H1 (cell line): Measurements from ENCODE around the gene KDM8. TPM values are rescaled to one million over a fixed set of nuclear protein-coding genes. Genes with fewer than 3 reads are reported as not detected.

Experiments used
- CTCF ChIA-PET: fragments of 300-600 bp; sonication (Branson Sonifier 250); formaldehyde crosslinking; loops from one replicate; lab custom pipeline; 2021; ENCODE audit not compliant: partially characterized antibody; lab: Charles Lee
- POLR2A ChIA-PET: fragments of 300-600 bp; sonication (Branson Sonifier 250); formaldehyde crosslinking; loops from one replicate; lab custom pipeline; 2021; ENCODE audit warnings: inconsistent platforms; ENCODE audit not compliant: partially characterized antibody; lab: Charles Lee
- DNase-seq, 2 experiments: peaks; one replicate each; pipeline versions ENCODE4 v3.0.0 to v3.0.0-alpha.2; 2010 to 2022; ENCODE audit warnings: low spot score in 2 of 2, low read depth in 1 of 2, mixed read lengths in 1 of 2
- FAIRE-seq: peaks from 2 replicates; lab custom pipeline; 2011; peaks lifted over from hg19 to GRCh38; lab: Jason Lieb, UNC
- H2AFZ ChIP-seq: 2 replicates; pipeline ENCODE4 v1.8.1; 2012; ENCODE audit warnings: low read length, inconsistent platforms
- H2AK5ac ChIP-seq: 2 replicates; pipeline ENCODE4 v1.6.1; 2013; ENCODE audit warnings: low read depth, low read length
- H2BK120ac ChIP-seq: replicated peaks from 2 replicates; pipeline ENCODE3; 2013; ENCODE audit warnings: low read depth, low read length, inconsistent platforms
- H2BK12ac ChIP-seq: 2 replicates; pipeline ENCODE4 v1.6.1; 2013; ENCODE audit warnings: low read depth, low read length
- H2BK15ac ChIP-seq: 2 replicates; pipeline ENCODE4 v1.6.1; 2013; ENCODE audit warnings: low read length
- H2BK20ac ChIP-seq: 2 replicates; pipeline ENCODE4 v1.6.1; 2013; ENCODE audit warnings: low read length
- H2BK5ac ChIP-seq: 2 replicates; pipeline ENCODE4 v1.6.1; 2013; ENCODE audit warnings: low read depth, low read length
- H3K14ac ChIP-seq: 2 replicates; pipeline ENCODE4 v1.6.1; 2013; ENCODE audit warnings: inconsistent platforms; ENCODE audit not compliant: insufficient read length
- H3K18ac ChIP-seq: 2 replicates; pipeline ENCODE4 v1.6.1; 2013; ENCODE audit warnings: low read length; ENCODE audit errors: extremely low read depth
- H3K23ac ChIP-seq: 2 replicates; pipeline ENCODE4 v1.6.1; 2013; ENCODE audit warnings: inconsistent platforms; ENCODE audit not compliant: insufficient read length
- H3K23me2 ChIP-seq: 2 replicates; pipeline ENCODE4 v1.6.1; 2013; ENCODE audit warnings: low read depth, low read length
- H3K27ac ChIP-seq: 2 replicates; pipeline ENCODE4 v1.6.1; 2011; ENCODE audit warnings: low read depth, low read length, inconsistent platforms
- H3K27me3 ChIP-seq, 4 experiments: replicated peaks in 1 of 4; 1 replicate in 1 of 4; 2 replicates in 3 of 4; pipeline versions ENCODE4 v1.6.1 to v1.8.1; 2011 to 2013; ENCODE audit warnings: low read length in 3 of 4, mild to moderate bottlenecking in 3 of 4, inconsistent platforms in 2 of 4, mixed read lengths in 2 of 4, moderate library complexity in 1 of 4; ENCODE audit not compliant: control insufficient read depth in 3 of 4, insufficient read depth in 3 of 4; ENCODE audit errors: extremely low read depth in 1 of 4
- H3K36me3 ChIP-seq, 4 experiments: 2 replicates each; pipeline versions ENCODE4 v1.6.1 to v1.8.1; 2011 to 2013; ENCODE audit warnings: mild to moderate bottlenecking in 4 of 4, low read length in 3 of 4, moderate library complexity in 2 of 4, control low read depth in 1 of 4, inconsistent platforms in 1 of 4; ENCODE audit not compliant: insufficient read depth in 4 of 4, control insufficient read depth in 2 of 4
- H3K4ac ChIP-seq: replicated peaks from 2 replicates; pipeline ENCODE3; 2013; ENCODE audit warnings: low read length, low read depth, mixed read lengths, inconsistent platforms; ENCODE audit not compliant: insufficient read length
- H3K4me1 ChIP-seq, 4 experiments: replicated peaks in 1 of 4; 1 replicate in 1 of 4; 2 replicates in 3 of 4; pipeline versions ENCODE4 v1.6.1 to v1.8.1; 2011 to 2013; ENCODE audit warnings: low read length in 3 of 4, inconsistent platforms in 2 of 4, mixed read lengths in 1 of 4; ENCODE audit not compliant: insufficient read depth in 4 of 4, control insufficient read depth in 3 of 4
- H3K4me2 ChIP-seq, 2 experiments: 2 replicates each; pipeline versions ENCODE4 v1.6.1 to v1.8.1; 2011 to 2013; ENCODE audit warnings: low read depth in 2 of 2, low read length in 2 of 2, control low read depth in 1 of 2, inconsistent platforms in 1 of 2, mild to moderate bottlenecking in 1 of 2; ENCODE audit not compliant: insufficient read depth in 1 of 2
- H3K4me3 ChIP-seq, 4 experiments: fragments of 200-600, 300-600 bp in 1 of 4; sonication (generic), shearing (Covaris generic), sonication (Bioruptor Twin) in 1 of 4; 2 replicates each; pipeline versions ENCODE4 v1.5.1 to v1.8.1; 2011 to 2016; ENCODE audit warnings: low read length in 4 of 4, low read depth in 3 of 4, control low read depth in 2 of 4, inconsistent platforms in 2 of 4, mild to moderate bottlenecking in 2 of 4, mixed read lengths in 1 of 4, moderate library complexity in 1 of 4; ENCODE audit not compliant: insufficient read depth in 2 of 4; ENCODE audit errors: extremely low read depth in 1 of 4
- H3K56ac ChIP-seq: replicated peaks from 2 replicates; pipeline ENCODE3; 2013; ENCODE audit warnings: low read depth, mild to moderate bottlenecking, mixed read lengths, low read length, inconsistent platforms; ENCODE audit not compliant: insufficient read length
- H3K79me1 ChIP-seq: 2 replicates; pipeline ENCODE4 v1.6.1; 2013; ENCODE audit warnings: low read depth, low read length, control low read depth
- H3K79me2 ChIP-seq, 2 experiments: 2 replicates each; pipeline versions ENCODE4 v1.6.1 to v1.8.1; 2012 to 2013; ENCODE audit warnings: low read length in 2 of 2, mild to moderate bottlenecking in 2 of 2, inconsistent platforms in 1 of 2; ENCODE audit not compliant: insufficient read depth in 2 of 2, control insufficient read depth in 1 of 2
- H3K9ac ChIP-seq, 4 experiments: replicated peaks in 1 of 4; 1 replicate in 1 of 4; 2 replicates in 3 of 4; pipeline versions ENCODE4 v1.6.1 to v1.8.1; 2011 to 2013; ENCODE audit warnings: low read depth in 3 of 4, low read length in 3 of 4, control low read depth in 2 of 4, mild to moderate bottlenecking in 2 of 4, moderate library complexity in 2 of 4, inconsistent platforms in 1 of 4; ENCODE audit errors: extremely low read depth in 1 of 4
- H3K9me3 ChIP-seq, 2 experiments: 2 replicates each; pipeline versions ENCODE4 v1.6.1 to v1.8.1; 2012 to 2013; ENCODE audit warnings: mild to moderate bottlenecking in 2 of 2, moderate library complexity in 2 of 2, control low read depth in 1 of 2, inconsistent platforms in 1 of 2, low read depth in 1 of 2, low read length in 1 of 2, mixed read lengths in 1 of 2; ENCODE audit not compliant: insufficient read depth in 2 of 2
- H4K20me1 ChIP-seq, 2 experiments: replicated peaks in 1 of 2; 2 replicates each; pipeline versions ENCODE3 to v1.8.1; 2011 to 2013; ENCODE audit warnings: inconsistent platforms in 2 of 2, low read length in 2 of 2, mild to moderate bottlenecking in 1 of 2; ENCODE audit not compliant: insufficient read depth in 2 of 2, control insufficient read depth in 1 of 2
- H4K5ac ChIP-seq: 2 replicates; pipeline ENCODE4 v1.6.1; 2013; ENCODE audit warnings: low read length, low read depth, mixed read lengths, inconsistent platforms; ENCODE audit not compliant: insufficient read length
- H4K8ac ChIP-seq: 2 replicates; pipeline ENCODE4 v1.8.0; 2013; ENCODE audit warnings: mild to moderate bottlenecking, moderate library complexity, low read length, inconsistent platforms; ENCODE audit not compliant: insufficient read depth; ENCODE audit errors: extremely low read depth
- H4K91ac ChIP-seq: replicated peaks from 2 replicates; pipeline ENCODE3; 2013; ENCODE audit warnings: low read length, mixed read lengths, inconsistent platforms; ENCODE audit not compliant: insufficient read length
- BRCA1 ChIP-seq: IDR thresholded peaks from 2 replicates; pipeline ENCODE4 v1.6.1; 2012; ENCODE audit warnings: low read depth, low read length, improper control_type of control experiment
- CBX8 ChIP-seq: fragments of 300-800, 300-1000 bp; sonication (generic); IDR thresholded peaks from 2 replicates; pipeline ENCODE4 v1.7.1; 2016; ENCODE audit warnings: low read depth, low read length, borderline replicate concordance
- CHD1 ChIP-seq: IDR thresholded peaks from 2 replicates; pipeline ENCODE4 v1.6.1; 2012; ENCODE audit warnings: low read depth, low read length, improper control_type of control experiment
- EGR1 ChIP-seq: IDR thresholded peaks from 2 replicates; pipeline ENCODE4 v1.6.1; 2011; ENCODE audit warnings: low read depth, low read length, borderline replicate concordance
- FOSL1 ChIP-seq: IDR thresholded peaks from 2 replicates; pipeline ENCODE4 v1.6.1; 2011; ENCODE audit warnings: mild to moderate bottlenecking, low read depth, low read length, moderate library complexity; ENCODE audit not compliant: insufficient read depth
- HDAC2 ChIP-seq, 2 experiments: fragments of 300-600 bp in 1 of 2; sonication (generic) in 1 of 2; IDR thresholded peaks; 2 replicates each; pipeline ENCODE4 v1.6.1; 2011 to 2012; ENCODE audit warnings: low read depth in 2 of 2, low read length in 2 of 2, mild to moderate bottlenecking in 2 of 2, moderate library complexity in 2 of 2, borderline replicate concordance in 1 of 2, inconsistent platforms in 1 of 2
- KDM4A ChIP-seq: IDR thresholded peaks from one replicate; pipeline ENCODE4 v1.7.1; 2012; ENCODE audit warnings: low read depth, mild to moderate bottlenecking, moderate library complexity, low read length, inconsistent platforms; ENCODE audit not compliant: severe bottlenecking
- KDM5A ChIP-seq: fragments of 200-600 bp; IDR thresholded peaks from 2 replicates; pipeline ENCODE4 v1.7.1; 2012; ENCODE audit warnings: mild to moderate bottlenecking, low read length, inconsistent platforms, mixed read lengths
- POLR2A ChIP-seq, 2 experiments: IDR thresholded peaks; 1 replicate in 1 of 2; 2 replicates in 1 of 2; pipeline ENCODE4 v1.6.1; 2011; ENCODE audit warnings: low read depth in 2 of 2, low read length in 2 of 2, mild to moderate bottlenecking in 2 of 2; ENCODE audit errors: control extremely low read depth in 1 of 2
- SAP30 ChIP-seq: fragments of 300-600 bp; sonication (generic); IDR thresholded peaks from 2 replicates; pipeline ENCODE4 v1.7.1; 2012; ENCODE audit warnings: low read length, moderate library complexity, mild to moderate bottlenecking, inconsistent platforms; ENCODE audit not compliant: insufficient read depth, insufficient replicate concordance
- SP2 ChIP-seq: IDR thresholded peaks from 2 replicates; pipeline ENCODE4 v1.6.1; 2012; ENCODE audit warnings: mild to moderate bottlenecking, low read length, inconsistent platforms
- TAF7 ChIP-seq: optimal IDR thresholded peaks from 2 replicates; pipeline ENCODE3; 2011; ENCODE audit warnings: low read depth, mild to moderate bottlenecking, inconsistent platforms, low read length, moderate library complexity, borderline replicate concordance
- TCF12 ChIP-seq: IDR thresholded peaks from 2 replicates; pipeline ENCODE4 v1.6.1; 2011; ENCODE audit warnings: low read depth, mild to moderate bottlenecking, low read length
- TEAD4 ChIP-seq: IDR thresholded peaks from 2 replicates; pipeline ENCODE4 v1.6.1; 2012; ENCODE audit warnings: low read depth, low read length, inconsistent platforms, mixed read lengths
- whole genome bisulfite sequencing, 2 experiments: shearing (Covaris generic) in 1 of 2; methylation state at CpG; one replicate each; pipeline versions ENCODE4 v1.1.6 to v1.1.7; 2013 to 2015; ENCODE audit warnings: low lambda C conversion rate in 2 of 2, mixed read lengths in 2 of 2, inconsistent platforms in 1 of 2, low coverage in 1 of 2, missing lambda C conversion rate in 1 of 2; ENCODE audit not compliant: insufficient replicate concordance in 2 of 2, insufficient coverage in 1 of 2, insufficient read length in 1 of 2; ENCODE audit errors: extremely low coverage in 1 of 2, missing lambda C conversion rate in 1 of 2; 5-methylcytosine and 5-hydroxymethylcytosine counted together
- polyA plus RNA-seq, 7 experiments: library from polyadenylated mRNA; depleted of rRNA in 3 of 7; stranded (reverse) in 5 of 7; unstranded in 2 of 7; fragments of >200 nt in 5 of 7; fragments of 200-250 nt in 2 of 7; gene quantifications; 1 replicate in 5 of 7; 2 replicates in 1 of 7; 4 replicates in 1 of 7; pipeline versions ENCODE4 v1.2.1 to v1.2.3, GENCODE V29; 2011 to 2013; ENCODE audit warnings: missing spikeins in 2 of 7, mixed read lengths in 2 of 7
- total RNA-seq: library from RNA; stranded (reverse); fragmentation: NEBNext Ultra II Directional; extraction: Animal tissue kit (Norgen Biotek cat#: 25700); gene quantifications from 2 replicates; pipeline ENCODE4 v1.2.1, GENCODE V29; 2021

Gene KDM8
- total and polyA plus RNA-seq, 2 of the 8 experiments (the other 6 are each of a cell fraction or from before 2014, with no cell fraction given) = 10.3 to 12.8 TPM

GRCh38 chr16:27208081-27208680 is 4.9 kb downstream of the KDM8 start:
- H3K36me3 ChIP-seq = peaks cover 0 to 9% (median 2%) of the 10 kb centered on the region in 4 experiments; a peak in 4 of 8 replicates
- H4K5ac ChIP-seq = no peak overlapping the region
- H3K79me2 ChIP-seq = peaks cover 0 to 7% of the 10 kb centered on the region in 2 experiments; a peak in 1 of 4 replicates
- no peak overlapping the region for H3K18ac ChIP-seq
- no peak overlapping the region for H3K14ac ChIP-seq
- no peak overlapping the region for H2BK20ac ChIP-seq
- H3K4me1 ChIP-seq = no peaks in the 10 kb centered on the region; a peak in 1 of 7 replicates
- H3K23ac ChIP-seq = no peak overlapping the region
- H2AK5ac ChIP-seq = no peak overlapping the region
- H3K27ac ChIP-seq = no peak overlapping the region
- H3K4me3 ChIP-seq = no peak overlapping the region
- FAIRE-seq = no peak
- CTCF ChIA-PET = no interaction called here
- H3K79me1 ChIP-seq = no peaks in the 10 kb centered on the region
- H4K91ac ChIP-seq = no peak overlapping the region
- no peak overlapping the region for H2BK5ac ChIP-seq
- no peak overlapping the region for H3K4ac ChIP-seq
- no peaks in the 10 kb centered on the region for H3K9me3 ChIP-seq
- H2BK15ac ChIP-seq = no peak overlapping the region
- no peak overlapping the region; the same call in 1 of the 2 replicates for H4K8ac ChIP-seq
- H2AFZ ChIP-seq = no peak overlapping the region
- no peak overlapping the region for H3K4me2 ChIP-seq
- no peaks in the 10 kb centered on the region; the same call in 1 of the 2 replicates for H3K23me2 ChIP-seq
- no peak overlapping the region for H3K9ac ChIP-seq
- H3K27me3 ChIP-seq = no peaks in the 10 kb centered on the region
- H3K56ac ChIP-seq = no peak overlapping the region
- DNase-seq = no peak
- POLR2A ChIA-PET = interaction anchor here (1.1 kb wide), 1 partner anchor 9 kb away, joined by 3 read pairs; no protein-coding TSS in a partner anchor
- 89% methylated on average over 8 of the region's 8 CpGs; no CpG with 5 or more reads in 1 of the 2 experiments for WGBS, 2 experiments
- H4K20me1 ChIP-seq = no peaks in the 10 kb centered on the region
- H2BK12ac ChIP-seq = no peak overlapping the region
- H2BK120ac ChIP-seq = no peak overlapping the region
- TF ChIP-seq FOSL1 (no peak), HDAC2 (IDR thresholded peaks at IDR 0.05; ENCODE audit: borderline replicate concordance in 1 of 2, low read depth in 2 of 2, low read length in 2 of 2) (no peak), EGR1 (no peak), KDM5A (no peak), CHD1 (no peak), TEAD4 (no peak), TCF12 (no peak), SAP30 (no peak), KDM4A (no peak), CBX8 (no peak), BRCA1 (no peak), SP2 (no peak), TAF7 (no peak), POLR2A (IDR thresholded peaks at IDR 0.05; ENCODE audit: control extremely low read depth in 1 of 2, low read depth in 2 of 2, low read length in 2 of 2) (no peak)
